DMS114 treated with DMSO at 0.1 percent for 48 hours (cell line): ENCODE data around the gene KCNAB1.

Experiments
- DNase-seq: peaks from one replicate; lab custom pipeline; 2025; ENCODE audit not compliant: unreplicated experiment; lab: John Stamatoyannopoulos, UW

Gene KCNAB1

GRCh38 chr3:156483002-156483401 lies 362.6 kb downstream of the KCNAB1 start:
- DNase-seq = no peak

DNA sequence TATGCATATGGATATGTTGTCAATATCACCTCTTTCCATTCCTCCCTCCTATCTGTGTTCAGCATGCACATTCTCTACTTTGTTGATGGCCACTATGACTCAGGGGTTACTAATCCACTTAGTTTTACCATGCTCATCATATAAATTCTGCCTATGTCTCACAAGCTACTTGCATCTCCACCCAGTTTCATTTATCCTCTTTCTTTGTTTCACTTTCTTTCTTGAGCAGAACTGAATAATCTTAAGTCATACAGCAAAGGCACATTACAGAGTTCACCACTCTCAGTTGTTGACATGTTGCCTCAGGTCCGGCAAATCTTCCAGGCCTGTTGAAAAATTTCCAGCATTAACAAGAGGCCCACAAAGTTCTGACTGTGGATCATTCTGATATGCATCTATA lies 363.0 kb downstream of the KCNAB1 start:
- no peak for DNase-seq

DNA sequence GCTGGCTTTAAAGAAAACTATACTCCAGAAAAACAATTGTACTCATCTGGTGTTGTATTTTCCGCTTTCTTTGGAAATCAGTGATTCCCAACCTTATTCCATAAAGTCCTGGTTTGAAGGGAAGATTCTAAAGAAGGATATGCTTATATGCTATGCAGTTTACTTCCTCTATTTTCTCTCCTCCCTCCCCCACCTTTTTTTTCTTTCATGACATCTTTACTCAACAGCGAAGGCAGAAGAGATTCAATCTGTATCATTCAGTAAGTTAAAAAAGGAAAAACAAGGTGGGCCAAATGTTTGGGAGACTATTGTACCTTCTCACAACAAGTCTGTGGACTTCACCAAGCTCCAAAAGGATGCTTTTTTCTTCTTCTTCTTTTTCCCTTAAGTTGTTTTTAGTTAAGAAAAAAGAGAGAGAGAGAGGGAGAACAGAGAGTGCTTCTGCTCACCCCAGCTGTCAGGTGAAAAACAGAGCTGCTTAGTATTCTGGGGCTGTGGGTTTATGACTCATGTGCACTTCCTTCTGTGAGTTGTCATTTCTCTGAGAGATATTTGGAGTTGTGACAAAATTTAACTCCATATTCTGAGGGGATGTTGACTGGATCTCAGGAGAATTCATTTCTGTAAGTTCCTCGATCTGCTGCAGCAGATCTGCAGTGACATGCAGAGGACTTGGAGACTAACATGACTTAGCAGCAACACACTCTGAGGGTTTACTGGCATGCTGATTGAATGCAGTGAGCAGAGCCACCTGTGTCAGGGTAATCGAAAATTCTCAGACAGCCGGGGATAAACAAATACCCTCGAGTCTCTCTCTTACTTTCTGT lies 363.8 kb downstream of the KCNAB1 start:
- no peak for DNase-seq

DNA sequence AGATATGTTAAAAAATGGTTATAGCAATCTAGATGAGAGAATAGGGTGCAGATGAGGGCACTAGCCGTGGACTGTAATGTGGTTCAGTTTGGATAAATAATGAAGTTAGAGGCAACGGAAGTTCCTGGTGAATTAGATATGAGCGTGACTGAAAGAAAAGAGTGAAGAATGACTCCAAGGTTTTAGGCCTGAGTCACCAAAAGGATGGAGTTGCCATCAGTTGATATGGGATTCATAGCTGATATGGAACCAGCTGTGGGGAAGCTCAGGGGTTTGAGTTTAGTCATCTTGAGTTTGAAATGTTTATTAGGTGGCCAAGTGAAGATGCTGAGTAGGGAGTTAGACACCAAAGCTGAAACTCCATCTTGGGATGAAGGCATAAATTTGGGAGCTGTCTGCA lies 368.4 kb downstream of the KCNAB1 start:
- no peak for DNase-seq

DNA sequence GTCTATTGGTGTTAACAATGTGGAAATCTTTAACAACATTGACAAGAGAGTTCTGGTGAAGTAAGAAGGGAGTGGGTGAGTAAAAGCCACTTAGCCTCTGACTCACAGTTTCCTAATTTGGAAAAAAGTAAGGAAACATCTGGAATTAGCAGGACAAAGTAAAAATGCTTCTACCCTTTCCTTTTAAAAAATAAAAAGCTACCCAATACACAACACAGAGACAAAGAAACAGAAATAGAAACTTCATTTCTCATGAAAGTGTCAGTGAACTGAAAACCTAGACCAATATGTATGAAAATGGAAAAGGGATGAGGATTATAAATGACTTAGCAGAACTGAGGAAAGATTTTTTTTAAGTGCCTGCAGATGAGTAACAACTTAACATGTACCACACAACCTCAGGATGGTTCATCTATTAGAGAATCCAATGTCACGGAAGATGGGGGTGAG lies 369.1 kb downstream of the KCNAB1 start:
- no peak for DNase-seq

DNA sequence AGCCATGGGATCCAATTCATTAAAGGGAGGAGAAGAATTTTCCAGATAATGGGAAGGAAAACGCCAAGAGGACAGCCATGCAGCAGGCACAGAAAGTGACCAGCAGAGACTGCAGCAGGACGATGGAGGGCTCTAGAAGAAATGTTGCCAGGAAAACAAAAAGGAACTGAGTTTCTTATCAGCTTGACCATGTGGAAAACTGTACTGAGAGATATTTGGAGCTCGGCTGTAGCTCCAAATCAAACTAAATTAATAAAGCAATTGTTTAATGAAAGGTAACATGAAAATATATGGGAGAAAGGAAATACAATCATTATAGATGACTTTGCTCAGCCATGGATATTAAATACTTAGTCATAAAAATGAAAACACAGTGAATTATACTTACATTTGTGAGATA lies 370.8 kb downstream of the KCNAB1 start:
- DNase-seq = no peak

GRCh38 chr3:156492801-156493261 lies 372.5 kb downstream of the KCNAB1 start:
- DNase-seq = no peak

DNA sequence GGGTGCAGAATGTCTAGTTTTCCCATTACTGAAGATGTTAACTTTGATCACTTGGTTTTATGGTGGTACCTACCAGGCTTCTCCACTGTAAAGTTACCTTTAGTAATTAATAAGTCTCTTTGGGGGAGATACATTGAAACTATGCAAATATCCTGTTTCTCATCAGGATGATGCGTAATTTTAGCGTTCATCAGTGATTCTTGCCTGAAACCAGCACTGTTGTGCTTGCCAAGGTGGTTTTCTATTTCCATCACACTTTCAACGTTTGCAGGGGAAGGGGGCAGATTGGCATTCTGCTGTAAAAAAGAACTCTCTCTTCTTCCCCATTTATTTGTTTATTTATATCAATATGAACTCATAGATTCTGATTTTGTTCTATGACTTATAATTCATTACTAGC lies 373.5 kb downstream of the KCNAB1 start:
- DNase-seq = no peak

GRCh38 chr3:156495816-156496215 lies 375.4 kb downstream of the KCNAB1 start:
- DNase-seq = no peak

GRCh38 chr3:156497326-156497725 lies 376.9 kb downstream of the KCNAB1 start:
- no peak for DNase-seq

- no peak for DNase-seq
These were observed 377.9 kb downstream of the KCNAB1 start for GRCh38 chr3:156498307-156498706.

DNA sequence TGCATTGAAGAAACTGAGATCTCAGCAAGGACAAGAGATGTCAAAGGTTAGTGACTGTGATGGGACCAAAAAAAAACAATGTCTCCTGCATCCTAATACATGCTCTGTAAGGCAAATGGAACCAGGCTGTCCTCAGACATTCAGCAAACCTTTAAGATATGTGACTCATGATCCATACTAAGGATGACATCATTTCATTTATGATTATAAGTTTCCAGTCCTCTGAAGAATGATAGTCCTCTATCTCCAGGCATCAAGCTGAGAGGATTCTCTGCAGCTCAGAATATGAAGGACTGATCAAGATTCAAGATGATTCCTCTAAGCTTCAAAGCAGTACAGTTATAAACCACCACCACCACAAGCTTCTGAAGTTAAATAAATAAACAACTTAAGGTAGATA lies 386.9 kb downstream of the KCNAB1 start:
- DNase-seq = no peak

DNA sequence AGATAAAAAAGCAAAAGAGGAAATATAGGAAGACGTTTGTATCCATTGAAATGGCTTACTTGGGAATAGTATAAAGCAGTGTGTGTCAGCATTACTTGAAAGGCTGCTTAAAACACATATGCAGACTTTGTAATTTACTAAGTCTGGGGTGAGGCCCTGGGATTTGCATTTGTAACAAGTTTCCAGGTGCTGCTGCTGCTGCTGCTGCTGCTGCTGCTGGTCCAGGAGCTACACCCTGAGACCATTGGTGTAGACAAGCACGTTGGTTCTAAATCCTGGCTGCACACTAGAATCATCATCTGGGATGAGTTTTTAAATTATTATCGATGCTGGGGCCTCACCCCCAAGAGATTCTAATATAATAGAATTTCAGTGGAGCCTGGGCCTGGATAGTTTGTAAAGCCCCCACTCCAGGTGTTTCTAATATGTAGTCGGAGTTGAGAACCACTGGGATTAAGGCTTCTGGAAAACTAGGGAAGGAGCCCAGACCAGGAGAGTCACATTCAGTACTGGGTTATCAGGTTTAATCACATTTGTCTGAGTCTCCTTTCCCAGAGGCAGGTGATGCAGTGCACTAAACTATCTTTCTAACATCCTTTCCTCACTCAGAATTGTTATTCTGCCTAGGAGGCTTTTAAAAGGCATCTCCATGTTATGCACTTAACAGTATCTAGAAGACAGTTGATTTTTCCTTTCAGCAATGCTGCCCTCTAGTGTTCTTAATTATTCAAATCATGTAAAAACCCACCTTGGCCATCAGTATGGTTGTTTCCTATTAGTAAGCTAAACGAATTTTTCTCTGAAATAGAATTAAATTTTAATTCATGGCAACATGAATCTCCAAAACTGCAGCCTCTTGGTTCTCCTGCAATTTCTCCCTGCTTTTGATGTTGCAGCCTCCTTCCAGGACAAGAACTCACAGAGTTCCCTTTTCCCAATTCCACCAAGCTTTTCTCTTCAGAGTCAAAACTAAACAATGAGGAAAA lies 389.1 kb downstream of the KCNAB1 start:
- peak; percentile 39 for DNase-seq

- no peak for DNase-seq
These were observed 391.8 kb downstream of the KCNAB1 start for GRCh38 chr3:156511987-156512677.

DNA sequence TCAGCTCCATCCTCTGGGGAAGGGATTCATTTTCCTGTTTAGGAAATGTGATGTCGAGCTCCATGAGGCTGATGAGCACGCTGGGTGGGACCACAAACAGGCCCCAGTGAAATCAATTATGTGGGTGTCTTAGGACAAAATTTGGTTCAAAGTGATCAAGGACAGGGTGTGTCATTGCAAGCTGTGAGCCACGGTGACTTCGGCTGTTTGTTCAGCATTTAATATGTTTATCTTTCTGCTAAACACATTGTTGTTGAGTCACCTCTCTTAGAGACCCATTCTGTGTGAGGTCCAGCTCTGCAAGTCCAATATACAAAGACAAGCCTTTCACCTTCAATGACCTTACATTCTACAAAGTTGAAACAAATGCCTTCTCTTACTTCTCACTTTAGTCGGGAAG lies 393.2 kb downstream of the KCNAB1 start:
- DNase-seq = no peak

GRCh38 chr3:156516284-156516683 lies 395.9 kb downstream of the KCNAB1 start:
- DNase-seq = no peak

DNA sequence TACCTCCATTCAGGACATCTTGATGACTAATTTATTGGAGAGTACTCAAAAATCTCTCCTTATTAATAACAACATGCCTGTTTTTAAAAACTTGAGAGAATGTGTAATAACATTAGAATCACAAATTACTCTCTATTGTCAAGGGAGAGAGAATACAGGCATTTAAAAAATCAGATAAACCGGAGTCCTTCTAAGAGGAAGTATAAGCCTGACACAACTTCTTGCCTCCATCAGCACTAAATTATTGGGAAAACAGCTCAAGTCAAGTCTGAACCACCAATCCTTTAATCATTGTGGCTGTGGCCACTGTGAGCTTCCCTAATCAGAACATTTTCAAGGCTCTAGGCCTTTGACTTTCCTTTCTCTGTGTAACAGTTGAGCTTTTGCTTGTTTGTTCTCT lies 396.6 kb downstream of the KCNAB1 start:
- no peak for DNase-seq

DNA sequence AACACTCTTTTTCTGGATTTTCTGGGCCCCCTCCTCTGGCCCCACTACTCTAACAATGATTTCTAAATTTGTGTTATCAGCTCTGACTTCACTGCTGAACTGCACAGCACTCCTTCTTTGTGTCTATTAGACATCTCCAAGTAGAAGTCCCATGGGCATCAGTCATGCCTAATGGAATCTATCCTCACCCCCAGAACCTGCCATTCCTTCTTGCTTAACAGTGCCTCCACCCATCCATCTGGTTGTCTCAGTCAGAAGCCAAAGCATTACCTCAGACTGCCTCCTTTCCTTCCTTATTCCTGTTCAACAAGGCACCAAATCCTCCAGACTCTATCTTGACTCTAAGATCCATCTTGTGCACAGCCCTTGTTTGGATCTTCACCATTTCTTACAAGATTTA lies 398.3 kb downstream of the KCNAB1 start:
- DNase-seq = no peak

DNA sequence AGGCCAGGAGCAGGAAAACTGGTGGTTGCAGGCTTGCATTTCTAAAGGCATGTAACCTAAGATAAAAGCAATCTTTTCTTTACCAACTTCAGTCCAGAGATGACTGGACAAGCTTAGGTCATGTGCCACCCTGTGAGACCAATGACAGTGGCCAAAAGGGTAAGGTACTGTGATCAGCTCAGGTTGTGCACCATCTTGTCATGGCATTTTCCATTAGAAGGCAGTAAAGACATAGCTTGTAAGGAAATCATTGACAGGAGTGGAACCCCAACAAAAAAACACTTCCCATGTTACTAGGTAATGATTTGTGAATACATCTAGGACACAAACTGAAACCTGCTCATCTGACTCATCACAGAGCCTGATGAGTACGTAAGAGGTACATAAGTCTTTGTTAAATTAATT lies 399.4 kb downstream of the KCNAB1 start:
- no peak for DNase-seq

DNA sequence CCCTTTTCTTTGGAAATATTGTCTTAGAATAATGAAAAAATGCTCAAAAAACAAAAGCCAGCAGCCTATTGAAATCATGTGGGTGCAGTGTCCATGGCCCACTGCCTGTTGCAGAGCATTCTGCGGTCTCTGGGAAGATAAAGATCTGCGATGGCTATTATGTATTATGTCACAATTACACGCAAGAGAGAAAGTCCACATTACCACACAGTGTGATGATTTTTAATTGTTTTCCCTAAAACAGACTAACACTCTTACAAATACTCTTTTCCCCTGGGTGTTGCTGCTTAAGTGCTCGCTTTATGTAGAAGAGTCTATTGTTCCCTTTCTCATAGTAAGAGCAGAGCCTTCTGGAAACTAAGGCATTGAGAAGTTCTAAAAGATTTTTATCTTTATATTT lies 402.3 kb downstream of the KCNAB1 start:
- no peak for DNase-seq

DNA sequence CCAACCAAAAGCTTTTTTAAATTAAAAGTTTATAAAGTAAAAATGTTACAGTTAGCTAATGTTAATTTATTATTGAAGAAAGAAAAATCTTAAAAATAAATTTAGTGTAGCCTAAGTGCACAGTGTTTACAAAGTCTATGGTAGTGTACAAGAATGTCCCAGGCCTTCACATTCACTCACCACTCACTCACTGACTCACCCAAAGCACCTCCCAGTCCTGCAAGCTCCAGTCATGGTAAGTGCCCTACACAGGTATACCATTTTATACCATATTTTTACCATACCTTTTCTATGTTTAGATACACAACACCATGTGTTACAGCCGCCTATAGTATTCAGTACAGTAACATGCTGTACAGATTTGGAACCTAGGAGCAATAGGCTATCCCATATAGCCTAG lies 405.4 kb downstream of the KCNAB1 start:
- DNase-seq = no peak
